HG03442 (cell line): ENCODE measurements around the gene PALLD.

ENCODE experiments used
- ATAC-seq: cut with Tn5 transposase; IDR thresholded peaks from one replicate; pipeline ENCODE4 v1.9.1; 2021; ENCODE audit warnings: mild to moderate bottlenecking, moderate library complexity; ENCODE audit not compliant: unreplicated experiment

PALLD gene

DNA sequence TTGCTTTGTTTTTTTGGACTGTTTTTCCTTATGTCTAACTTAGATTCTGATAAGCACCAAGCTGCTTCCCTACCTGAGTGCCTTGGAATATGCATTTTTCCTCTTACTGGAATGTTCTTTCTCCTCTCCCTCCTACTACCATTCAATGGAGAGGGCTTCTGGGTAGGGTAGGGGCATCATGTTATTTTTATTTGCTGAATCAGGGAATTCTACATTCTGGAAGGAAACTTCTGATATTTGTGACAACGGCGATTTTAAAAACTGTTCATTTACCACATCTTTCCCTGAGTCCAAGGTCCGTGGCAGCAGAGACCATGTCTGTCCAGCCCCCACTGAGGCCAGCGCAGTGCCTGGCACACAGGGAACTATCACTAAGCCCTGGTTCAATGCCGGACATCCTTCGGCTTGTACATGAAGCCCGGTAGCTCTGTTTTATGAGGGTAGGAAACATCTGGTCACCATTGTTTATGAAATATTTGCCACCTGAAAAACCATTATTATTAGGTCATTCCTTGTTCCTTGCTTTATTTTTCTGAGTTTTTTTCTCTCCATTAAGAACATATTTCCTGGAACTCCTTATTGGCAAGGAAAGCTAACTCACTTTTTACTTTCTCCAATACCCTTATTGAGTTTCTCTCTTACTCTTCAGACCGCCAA is 57.0 kb downstream of the PALLD start:
- no peak for ATAC-seq

DNA sequence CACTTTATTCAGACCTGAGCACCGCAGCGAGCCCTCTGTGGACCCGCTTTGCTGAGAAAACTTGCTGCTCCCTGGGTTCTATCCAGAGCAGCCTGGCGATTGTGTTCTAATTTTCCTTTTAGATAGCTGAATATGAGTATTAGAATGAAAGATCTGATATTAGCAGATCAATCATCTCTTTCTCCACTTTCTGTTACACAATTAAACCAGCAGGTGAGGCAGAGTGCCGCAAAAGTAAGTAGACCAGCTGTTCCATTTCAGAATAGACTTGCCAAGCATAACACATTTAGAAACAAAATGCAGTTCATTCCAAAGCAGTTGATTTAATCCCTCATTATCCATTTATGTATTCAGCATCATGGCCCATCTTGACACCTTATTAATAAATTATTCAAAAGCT is 58.6 kb downstream of the PALLD start:
- ATAC-seq: no peak

DNA sequence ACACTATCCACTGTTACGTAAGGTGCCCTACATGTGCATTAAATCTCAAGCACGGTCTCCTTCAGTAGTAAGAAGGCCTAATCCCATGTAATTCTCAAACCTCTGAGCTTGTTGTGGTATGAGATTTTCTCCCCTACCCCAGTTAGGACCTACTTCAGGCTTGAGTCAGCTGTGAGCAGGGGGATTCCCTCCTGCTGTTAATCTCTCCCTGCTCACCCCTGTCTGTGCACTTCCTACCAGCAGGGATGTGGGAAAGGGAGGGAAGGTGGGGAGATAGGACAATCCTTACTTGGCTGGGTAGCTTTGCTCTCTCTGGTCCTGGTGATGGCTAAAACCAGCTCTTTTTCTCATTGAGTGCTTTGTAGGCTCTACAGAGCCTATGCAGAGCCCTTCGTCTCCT is 60.8 kb downstream of the PALLD start:
- ATAC-seq: no peak

DNA sequence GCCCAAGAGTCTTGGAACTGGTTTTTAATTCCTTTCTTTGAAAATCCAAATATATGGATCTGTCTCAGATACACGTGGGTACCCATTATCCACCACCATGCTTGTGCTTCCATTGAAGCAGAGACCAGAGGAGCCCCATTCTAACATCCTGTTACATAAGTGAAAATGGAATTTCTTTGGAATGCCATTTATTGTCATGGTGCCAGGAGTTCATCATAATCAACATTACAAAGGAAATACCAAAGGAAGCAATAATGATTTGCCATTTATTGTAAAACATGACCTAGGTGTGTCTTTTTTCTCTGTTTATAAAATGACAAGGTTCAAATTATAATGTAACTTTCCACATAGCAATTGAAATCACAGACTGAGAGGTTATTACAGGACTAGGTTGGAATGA is 61.7 kb downstream of the PALLD start:
- ATAC-seq: no peak

DNA sequence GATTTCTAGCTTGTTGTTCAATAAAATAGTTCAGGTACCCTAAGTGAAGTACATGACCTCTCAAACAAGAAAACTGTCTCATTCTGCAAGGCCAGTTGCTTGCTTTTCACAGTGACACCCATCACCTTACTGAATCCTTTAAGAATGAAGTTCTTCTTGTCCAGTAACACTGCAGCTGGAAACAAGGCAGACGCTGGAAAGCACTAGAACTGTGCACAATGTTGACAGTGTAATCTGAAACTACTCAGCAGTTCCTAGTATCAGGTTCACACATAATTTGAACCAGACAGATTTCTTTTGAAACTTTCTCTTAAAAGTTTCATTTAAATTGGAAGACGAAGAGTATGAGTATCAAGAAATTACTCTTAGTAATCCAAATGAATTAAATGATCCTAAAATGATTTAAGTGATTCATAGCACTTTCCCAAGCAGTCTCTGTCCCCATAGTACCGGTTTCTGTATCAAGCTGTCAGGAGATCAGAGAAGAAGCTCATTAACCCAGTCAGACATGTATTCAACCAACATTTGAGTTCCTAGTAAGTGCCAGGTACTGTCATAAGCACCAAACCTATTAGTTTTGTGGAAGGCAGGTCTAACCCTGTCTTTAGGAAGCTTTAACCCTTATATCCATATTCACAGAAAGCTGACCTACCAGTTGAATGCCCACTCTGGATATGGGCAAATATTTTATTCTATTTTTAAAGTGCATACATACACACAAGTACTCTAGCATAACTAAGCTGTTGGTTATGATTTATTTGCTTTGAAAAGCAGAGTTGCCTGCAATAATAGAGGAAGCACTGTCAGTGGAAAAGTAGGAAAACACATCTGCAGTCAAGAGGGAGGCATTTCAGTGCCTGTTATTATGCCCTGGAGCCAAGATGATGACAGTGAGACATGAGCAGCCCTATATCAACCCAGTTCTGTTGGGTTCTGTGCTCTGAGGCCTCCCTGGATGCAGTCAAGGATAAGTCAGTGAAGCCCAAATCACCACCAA is 63.6 kb downstream of the PALLD start:
- ATAC-seq: no peak

DNA sequence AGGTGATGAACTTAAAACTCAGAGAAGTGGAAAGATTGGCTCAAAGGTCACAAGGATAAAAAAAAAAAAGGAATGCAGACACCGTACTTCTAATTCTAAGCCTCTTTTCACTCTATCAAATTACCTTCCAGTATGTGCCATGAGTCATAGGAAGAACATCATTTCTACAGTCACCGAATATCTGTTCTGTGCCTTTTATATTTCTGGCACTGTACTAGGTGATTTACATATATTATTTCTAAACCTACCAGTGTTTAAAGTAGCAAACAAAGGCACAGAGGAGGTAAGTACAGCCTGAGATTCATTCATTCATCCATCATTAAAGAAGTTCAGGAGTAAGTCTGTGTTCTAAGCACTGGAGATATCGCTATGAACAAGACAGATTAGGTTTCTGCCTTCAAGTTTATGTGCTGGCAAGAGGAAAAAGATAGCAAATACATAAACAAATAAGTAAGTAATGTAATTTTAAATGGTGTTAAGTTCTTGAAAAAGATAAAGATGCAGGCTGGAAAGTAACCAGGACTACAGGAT is 65.3 kb downstream of the PALLD start:
- ATAC-seq: no peak

DNA sequence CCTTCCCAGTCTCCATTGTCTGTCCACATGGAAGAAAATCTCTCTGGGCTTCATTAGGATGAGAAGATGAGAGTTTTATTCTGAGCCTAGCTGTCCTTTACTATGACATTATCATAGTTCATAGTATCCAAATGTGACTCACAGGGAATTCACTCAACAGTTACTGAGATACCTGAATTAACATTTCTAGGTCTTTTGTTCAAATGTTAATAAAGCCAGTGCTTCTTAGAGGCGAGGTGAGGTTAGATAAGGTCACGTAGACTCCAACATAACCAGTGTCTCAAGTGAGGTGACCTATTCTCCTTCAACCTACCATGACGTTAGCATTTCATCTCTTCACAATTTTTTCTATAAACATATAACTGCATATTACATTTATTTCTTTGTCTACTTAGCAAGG is 67.2 kb downstream of the PALLD start:
- no peak for ATAC-seq

DNA sequence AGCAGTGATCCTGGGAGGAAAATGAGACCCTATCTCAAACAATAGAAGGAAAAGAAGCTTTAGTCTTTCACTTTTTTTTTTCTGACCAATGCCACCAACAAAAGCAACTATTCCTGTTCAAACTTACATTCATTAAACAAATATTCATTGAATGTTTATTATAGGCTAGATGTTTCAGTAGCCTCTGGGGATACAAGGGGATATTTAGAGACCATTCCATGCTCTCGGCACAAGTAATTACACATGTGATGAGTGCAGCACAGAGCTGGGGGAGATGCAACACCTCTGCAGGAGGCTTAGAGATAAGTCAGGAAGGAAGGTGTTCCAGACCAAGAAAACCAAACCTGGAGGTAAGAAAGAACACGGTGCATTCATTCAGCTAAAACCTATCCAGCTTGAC is 68.3 kb downstream of the PALLD start:
- no peak for ATAC-seq

DNA sequence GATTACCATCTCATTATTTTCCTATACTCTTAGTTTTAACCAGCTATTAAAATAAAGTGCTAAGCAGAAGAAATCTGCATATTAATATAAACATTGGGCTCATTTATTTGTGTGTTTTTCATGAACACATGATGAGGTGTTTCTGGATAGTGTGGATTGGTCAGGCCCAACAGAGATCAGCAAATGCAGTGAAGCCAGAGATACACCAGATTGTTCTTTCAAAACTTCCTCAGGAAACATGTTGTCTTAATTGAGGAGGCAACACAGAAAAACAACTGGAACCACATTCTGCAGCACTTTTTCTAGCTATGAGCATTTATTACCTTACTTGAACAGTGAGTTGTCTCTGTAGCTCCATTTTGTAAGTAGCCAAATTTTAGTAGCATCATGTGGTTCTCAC is 69.9 kb downstream of the PALLD start:
- no peak for ATAC-seq

DNA sequence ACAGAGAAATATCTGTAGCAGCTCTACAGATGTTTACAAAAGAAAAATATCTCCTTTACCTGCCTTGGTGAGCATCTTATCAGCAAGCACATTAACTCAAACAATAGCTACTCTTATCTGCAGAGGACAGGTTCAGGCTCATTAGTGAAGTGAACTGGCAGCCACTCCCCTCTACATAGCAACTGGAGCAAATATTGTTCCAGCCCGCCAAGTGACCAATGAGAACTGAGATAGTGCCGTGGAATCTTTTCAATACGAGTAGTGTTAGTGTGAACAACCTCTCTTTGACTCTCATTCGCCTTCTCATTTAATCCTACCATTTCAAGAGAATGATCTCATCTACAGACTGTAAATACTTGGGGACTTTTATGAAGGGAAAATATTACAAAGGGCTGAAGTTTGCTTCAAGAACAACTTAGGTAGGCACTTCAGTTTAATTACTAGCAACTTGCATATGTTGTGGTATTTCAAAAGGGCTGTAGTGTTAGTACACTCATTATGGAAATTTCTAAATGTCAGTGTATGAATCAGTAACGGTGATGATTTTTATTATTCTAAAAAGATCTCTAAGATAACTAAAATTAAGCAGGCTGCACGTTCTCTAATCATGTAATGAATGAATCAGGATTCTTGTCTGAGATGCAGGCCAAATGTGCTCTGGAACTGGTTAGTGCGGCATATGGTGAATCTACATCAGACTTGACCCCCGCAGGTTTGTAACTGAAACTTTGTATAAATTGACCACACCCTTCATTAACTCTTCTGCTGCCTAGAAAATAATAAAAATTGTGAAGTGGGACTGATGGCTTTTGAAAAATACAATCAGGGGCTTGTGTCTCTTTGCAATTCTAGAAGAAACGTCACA is 72.4 kb downstream of the PALLD start:
- ATAC-seq: no peak

DNA sequence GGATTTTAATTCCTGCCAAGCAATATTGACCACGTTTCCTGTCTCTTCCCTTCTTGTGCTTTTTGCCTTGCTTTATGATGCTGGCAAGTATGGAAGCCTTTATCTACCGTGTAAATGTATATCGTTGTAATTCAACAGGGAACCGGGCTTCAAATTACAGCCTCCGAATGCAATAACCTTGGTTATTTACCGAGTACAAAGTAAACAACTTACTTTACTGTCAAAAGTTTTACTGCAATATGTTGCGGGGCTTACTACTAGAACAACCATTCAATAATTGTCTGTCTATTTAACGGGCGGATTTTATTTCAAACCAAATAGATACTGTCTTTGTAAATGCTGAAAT is 73.1 kb downstream of the PALLD start:
- ATAC-seq: no peak

DNA sequence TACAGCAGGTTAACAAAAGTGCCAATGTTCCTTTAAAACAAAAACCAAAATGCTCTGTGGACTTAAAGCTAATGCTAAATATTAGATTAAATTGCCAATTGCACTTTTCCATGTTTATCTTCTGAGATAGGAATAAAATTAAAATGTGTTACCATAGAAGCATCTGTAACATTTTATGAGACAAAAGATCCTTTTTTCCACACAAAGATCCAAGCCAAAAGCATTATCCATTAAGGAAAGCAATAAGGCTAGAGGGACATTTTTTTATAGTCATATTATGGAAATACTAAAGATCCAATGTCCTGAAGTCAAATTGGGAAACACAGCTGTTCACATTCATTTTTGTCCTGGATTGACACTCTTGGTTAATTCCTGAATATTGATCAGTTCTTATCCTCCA is 73.6 kb downstream of the PALLD start:
- no peak for ATAC-seq

DNA sequence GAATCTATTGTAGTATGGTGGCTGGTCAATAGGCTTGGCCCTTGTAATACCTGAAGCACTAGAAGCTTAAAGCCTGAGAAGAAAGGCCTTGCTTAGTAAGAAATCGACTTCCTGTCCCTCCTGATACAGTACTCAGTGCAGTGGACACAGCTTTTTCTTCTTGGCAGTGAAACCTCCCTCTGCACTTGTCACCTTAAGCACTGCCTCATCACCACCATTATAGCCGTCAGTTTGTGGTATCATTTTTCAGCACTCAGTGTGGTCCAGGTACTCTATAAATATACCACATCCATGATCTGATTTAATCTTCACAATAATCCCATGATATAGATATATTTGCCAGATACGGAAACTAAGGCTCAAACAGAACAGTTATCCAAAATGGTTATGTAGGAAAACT is 75.2 kb downstream of the PALLD start:
- ATAC-seq: no peak

DNA sequence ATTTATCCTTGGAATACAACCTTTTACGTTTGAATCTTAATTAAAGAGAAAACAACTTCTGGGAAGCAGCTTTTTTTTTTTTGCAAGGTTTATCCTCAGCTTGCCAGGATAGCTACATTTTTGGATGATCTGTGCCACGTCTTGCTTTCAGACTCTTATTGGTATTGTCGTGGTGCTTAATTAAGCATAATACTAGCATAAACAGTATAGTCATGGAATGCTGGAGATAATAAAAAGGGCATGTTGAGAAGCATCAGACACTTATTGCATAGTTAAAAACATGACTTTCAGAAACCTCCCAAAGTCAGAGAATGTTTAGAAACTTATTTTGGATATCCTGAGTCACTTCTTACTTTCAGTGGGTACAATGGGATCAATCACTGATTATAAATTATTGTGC is 77.0 kb downstream of the PALLD start:
- no peak for ATAC-seq

DNA sequence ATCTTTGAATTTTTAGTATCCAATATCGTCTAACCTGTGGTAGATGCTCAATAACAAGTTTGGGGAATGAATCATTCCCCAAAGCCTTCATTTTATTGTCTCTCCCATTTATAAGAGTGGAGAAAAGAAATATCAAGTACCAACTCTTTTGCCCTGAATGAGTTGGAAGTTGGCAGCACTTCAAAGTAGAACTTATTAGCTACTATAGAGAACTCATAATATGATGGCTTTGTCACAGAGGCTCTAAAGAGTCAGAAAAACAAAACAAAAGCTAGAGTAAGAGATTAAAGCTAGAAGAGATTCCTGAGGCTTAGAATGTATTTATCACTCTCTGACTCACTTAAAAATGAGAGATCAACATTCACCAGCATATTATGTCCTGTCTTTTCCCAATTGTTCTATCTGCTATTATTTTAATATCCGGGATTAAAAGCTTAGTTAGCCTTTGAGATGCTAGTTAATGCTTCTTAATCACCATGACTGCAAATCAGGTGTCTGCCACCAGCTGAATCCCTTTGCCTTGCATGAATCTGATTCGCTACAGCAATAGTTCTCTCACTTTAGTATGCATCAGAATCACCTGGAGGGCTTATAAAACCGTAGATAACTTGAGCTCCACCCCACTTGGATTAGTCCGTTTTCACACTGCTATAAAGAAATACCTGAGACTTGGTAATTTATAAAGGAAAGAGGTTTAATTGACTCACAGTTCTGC is 77.9 kb downstream of the PALLD start:
- ATAC-seq: no peak

DNA sequence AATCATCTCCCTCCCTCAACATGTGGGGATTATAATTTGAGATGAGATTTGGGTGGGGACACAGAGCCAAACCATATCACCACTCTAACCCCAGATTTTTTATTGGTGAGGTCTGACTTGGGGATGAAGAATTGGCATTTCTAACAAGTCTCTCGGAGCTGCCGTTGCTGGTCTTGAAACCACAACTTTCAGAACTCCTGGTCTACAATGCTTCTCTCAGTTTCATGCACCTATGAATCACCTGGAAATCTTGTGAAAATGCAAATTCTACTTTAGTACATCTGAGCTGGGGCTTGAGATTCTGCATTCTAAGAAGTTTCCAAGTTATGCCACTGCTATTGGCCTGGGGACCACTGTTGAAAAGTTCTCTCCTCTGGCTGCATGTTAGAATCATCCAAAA is 78.6 kb downstream of the PALLD start:
- no peak for ATAC-seq

DNA sequence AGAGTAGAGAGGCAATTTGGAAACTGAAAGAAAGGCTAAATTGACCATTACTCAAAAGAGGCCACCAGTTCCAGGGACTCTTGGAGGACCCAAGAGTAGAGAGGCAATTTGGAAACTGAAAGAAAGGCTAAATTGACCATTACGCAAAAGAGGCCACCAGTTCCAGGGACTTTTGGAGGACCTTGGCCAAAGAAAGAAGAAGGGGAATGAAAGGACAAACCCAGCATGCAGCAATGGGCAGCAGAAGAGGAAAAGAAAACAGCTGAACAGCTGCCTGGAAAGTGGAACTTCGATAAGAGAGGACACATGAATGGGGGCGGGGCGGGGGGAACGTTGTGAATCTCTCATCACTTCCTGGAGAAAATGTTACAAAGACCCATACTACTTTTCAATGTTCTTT is 80.8 kb downstream of the PALLD start:
- no peak for ATAC-seq

DNA sequence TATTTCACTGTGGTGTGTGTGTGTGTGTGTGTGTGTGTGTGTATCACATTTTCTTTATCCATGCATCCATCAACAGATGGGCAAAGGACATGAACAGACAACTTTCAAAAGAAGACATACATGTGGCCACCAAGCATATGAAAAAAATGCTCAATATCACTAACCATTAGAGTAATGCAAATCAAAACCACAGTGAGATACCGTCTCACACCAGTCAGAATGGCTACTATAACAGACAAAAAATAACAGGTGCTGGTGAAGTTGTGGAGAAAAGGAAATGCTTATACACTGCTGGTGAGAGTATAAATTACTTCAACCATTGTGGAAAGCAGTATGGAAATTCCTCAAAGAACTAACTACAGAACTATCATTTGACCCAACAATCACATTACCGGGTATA is 83.4 kb downstream of the PALLD start:
- no peak for ATAC-seq

DNA sequence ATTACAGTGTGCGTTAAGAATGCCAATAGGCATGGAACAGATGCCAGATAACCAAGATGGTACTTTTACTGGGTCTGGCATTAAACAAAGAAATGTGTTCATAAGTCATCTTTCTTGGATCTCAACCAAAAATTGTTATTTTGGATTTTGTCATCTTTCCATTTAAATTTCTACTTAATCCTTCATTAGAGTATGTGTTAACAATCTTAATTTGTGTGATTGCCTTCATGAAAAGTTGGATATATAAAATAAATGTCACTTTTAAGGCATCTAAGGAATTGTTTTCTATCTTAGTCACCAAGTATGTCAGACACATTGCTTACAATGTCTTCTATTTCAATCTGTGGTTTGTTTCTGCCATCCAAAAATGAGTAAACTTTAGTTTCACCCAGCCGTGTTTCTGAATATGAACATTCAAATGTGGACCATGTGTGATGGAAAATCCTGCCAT is 87.5 kb downstream of the PALLD start:
- ATAC-seq: peak; percentile 67
